HEK293 (cell line): Measurements from ENCODE around the gene SHISAL1.
"Not testable (repeated sequence)": the region's sequence is repeated elsewhere in the genome, so short reads cannot be mapped to it uniquely, and the experiment has no call there.

Experiments used
- CTCF ChIP-seq: fragments of 450-650 bp; formaldehyde crosslinking; IDR thresholded peaks from 2 replicates; pipeline ENCODE4 v1.5.1; 2016; ENCODE audit warnings: missing biosample characterization, missing genetic modification characterization
- ZFP41 ChIP-seq: fragments of 450-650 bp; formaldehyde crosslinking; IDR thresholded peaks from 2 replicates; pipeline ENCODE4 v1.5.1; 2016; ENCODE audit warnings: missing biosample characterization, missing genetic modification characterization, borderline replicate concordance
- ZNF140 ChIP-seq: fragments of 450-650 bp; formaldehyde crosslinking; IDR thresholded peaks from 2 replicates; pipeline ENCODE4 v1.5.1; 2016; ENCODE audit warnings: missing biosample characterization, missing genetic modification characterization
- ZNF24 ChIP-seq: fragments of 450-650 bp; formaldehyde crosslinking; IDR thresholded peaks from 2 replicates; pipeline ENCODE4 v1.5.1; 2016; ENCODE audit warnings: missing biosample characterization, missing genetic modification characterization
- ZNF324 ChIP-seq: fragments of 450-650 bp; formaldehyde crosslinking; IDR thresholded peaks from 2 replicates; pipeline ENCODE4 v1.5.1; 2016; ENCODE audit warnings: missing biosample characterization, missing genetic modification characterization
- ZNF416 ChIP-seq: fragments of 450-650 bp; formaldehyde crosslinking; IDR thresholded peaks from 2 replicates; pipeline ENCODE4 v1.5.1; 2016; ENCODE audit warnings: missing biosample characterization, missing genetic modification characterization
- ZNF449 ChIP-seq: fragments of 450-650 bp; formaldehyde crosslinking; IDR thresholded peaks from 2 replicates; pipeline ENCODE4 v1.5.1; 2017; ENCODE audit warnings: missing biosample characterization, mild to moderate bottlenecking, missing genetic modification characterization, moderate library complexity

GRCh38 chr22:44323140-44323790 is 10.5 kb upstream of the SHISAL1 start:
- not testable (repeated sequence) for TF ChIP-seq CTCF, ZNF416, ZFP41, ZNF140, ZNF324, ZNF449, ZNF24 (tag by site-specific recombination)
